ENCODE measurements around the gene HES7. TPM values are rescaled to one million over a fixed set of nuclear protein-coding genes. Genes with fewer than 3 reads are reported as not detected.

The HES7 gene
- total and polyA plus RNA-seq, 4 donors, result not detected

DNA sequence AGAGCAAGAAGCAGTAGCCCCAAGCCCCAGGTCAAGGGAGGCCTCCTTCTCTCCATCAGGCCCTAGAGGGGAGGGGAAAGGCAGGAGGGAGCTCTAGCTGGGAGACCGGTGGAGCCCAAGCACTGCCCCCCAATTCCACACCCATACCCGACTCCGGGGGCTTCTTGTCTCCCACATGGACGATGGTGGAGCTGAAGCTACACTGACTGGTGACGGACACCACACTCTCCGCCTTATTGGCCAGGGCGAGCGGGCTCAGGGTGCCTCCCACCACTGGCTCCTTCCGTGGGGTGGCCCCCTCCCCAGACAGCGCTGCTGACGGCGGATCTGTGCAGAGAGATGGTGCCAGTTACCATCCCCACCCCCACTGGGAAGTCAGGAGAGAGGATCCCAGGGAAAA is 21.9 kb upstream of the HES7 start:
- no peak overlapping the region for H3K4me3 ChIP-seq (ENCODE audit: low read depth in 1 of 3, low read length in 3 of 3)
- H3K27ac ChIP-seq (ENCODE audit: low read depth in 1 of 2, low read length in 2 of 2), result no peak overlapping the region
- 95% methylated on average over 12 of the region's 12 CpGs for WGBS
- no peaks in the 10 kb centered on the region for H3K27me3 ChIP-seq (ENCODE audit: control insufficient read depth in 4 of 4, insufficient read depth in 4 of 4, low read length in 3 of 4)
- no peak for TF ChIP-seq YY1 (IDR thresholded peaks at IDR 0.05)
- TF ChIP-seq, protein P1, sequence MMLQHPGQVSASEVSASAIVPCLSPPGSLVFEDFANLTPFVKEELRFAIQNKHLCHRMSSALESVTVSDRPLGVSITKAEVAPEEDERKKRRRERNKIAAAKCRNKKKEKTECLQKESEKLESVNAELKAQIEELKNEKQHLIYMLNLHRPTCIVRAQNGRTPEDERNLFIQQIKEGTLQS (IDR thresholded peaks at IDR 0.05), result no peak
- TF ChIP-seq RAD21 (IDR thresholded peaks at IDR 0.05), result no peak
- no peak for TF ChIP-seq FOXA2 (IDR thresholded peaks at IDR 0.05)
- no peak for TF ChIP-seq JUND (IDR thresholded peaks at IDR 0.05)
- no peak for TF ChIP-seq HNF4G (IDR thresholded peaks at IDR 0.05)
- TF ChIP-seq SP1 (IDR thresholded peaks at IDR 0.05), result no peak
- TF ChIP-seq TAF1 (conservative IDR thresholded peaks at IDR 0.05), result no peak
- TF ChIP-seq HNF4A (conservative IDR thresholded peaks at IDR 0.05), result no peak
- TF ChIP-seq, protein P2, sequence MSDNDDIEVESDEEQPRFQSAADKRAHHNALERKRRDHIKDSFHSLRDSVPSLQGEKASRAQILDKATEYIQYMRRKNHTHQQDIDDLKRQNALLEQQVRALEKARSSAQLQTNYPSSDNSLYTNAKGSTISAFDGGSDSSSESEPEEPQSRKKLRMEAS (IDR thresholded peaks at IDR 0.05), result no peak
- TF ChIP-seq, protein P3, sequence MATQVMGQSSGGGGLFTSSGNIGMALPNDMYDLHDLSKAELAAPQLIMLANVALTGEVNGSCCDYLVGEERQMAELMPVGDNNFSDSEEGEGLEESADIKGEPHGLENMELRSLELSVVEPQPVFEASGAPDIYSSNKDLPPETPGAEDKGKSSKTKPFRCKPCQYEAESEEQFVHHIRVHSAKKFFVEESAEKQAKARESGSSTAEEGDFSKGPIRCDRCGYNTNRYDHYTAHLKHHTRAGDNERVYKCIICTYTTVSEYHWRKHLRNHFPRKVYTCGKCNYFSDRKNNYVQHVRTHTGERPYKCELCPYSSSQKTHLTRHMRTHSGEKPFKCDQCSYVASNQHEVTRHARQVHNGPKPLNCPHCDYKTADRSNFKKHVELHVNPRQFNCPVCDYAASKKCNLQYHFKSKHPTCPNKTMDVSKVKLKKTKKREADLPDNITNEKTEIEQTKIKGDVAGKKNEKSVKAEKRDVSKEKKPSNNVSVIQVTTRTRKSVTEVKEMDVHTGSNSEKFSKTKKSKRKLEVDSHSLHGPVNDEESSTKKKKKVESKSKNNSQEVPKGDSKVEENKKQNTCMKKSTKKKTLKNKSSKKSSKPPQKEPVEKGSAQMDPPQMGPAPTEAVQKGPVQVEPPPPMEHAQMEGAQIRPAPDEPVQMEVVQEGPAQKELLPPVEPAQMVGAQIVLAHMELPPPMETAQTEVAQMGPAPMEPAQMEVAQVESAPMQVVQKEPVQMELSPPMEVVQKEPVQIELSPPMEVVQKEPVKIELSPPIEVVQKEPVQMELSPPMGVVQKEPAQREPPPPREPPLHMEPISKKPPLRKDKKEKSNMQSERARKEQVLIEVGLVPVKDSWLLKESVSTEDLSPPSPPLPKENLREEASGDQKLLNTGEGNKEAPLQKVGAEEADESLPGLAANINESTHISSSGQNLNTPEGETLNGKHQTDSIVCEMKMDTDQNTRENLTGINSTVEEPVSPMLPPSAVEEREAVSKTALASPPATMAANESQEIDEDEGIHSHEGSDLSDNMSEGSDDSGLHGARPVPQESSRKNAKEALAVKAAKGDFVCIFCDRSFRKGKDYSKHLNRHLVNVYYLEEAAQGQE (IDR thresholded peaks at IDR 0.05), result no peak
- no peak for TF ChIP-seq FOXA1 (IDR thresholded peaks at IDR 0.05)
- TF ChIP-seq RXRA (IDR thresholded peaks at IDR 0.05), result no peak
- no peak for TF ChIP-seq NR2F2 (IDR thresholded peaks at IDR 0.05)
- no peak for TF ChIP-seq EGR1 (IDR thresholded peaks at IDR 0.05; ENCODE audit: low read depth in 2 of 2)
- TF ChIP-seq, protein P4, sequence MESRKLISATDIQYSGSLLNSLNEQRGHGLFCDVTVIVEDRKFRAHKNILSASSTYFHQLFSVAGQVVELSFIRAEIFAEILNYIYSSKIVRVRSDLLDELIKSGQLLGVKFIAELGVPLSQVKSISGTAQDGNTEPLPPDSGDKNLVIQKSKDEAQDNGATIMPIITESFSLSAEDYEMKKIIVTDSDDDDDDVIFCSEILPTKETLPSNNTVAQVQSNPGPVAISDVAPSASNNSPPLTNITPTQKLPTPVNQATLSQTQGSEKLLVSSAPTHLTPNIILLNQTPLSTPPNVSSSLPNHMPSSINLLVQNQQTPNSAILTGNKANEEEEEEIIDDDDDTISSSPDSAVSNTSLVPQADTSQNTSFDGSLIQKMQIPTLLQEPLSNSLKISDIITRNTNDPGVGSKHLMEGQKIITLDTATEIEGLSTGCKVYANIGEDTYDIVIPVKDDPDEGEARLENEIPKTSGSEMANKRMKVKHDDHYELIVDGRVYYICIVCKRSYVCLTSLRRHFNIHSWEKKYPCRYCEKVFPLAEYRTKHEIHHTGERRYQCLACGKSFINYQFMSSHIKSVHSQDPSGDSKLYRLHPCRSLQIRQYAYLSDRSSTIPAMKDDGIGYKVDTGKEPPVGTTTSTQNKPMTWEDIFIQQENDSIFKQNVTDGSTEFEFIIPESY (IDR thresholded peaks at IDR 0.05), result no peak
- TF ChIP-seq, protein P5, sequence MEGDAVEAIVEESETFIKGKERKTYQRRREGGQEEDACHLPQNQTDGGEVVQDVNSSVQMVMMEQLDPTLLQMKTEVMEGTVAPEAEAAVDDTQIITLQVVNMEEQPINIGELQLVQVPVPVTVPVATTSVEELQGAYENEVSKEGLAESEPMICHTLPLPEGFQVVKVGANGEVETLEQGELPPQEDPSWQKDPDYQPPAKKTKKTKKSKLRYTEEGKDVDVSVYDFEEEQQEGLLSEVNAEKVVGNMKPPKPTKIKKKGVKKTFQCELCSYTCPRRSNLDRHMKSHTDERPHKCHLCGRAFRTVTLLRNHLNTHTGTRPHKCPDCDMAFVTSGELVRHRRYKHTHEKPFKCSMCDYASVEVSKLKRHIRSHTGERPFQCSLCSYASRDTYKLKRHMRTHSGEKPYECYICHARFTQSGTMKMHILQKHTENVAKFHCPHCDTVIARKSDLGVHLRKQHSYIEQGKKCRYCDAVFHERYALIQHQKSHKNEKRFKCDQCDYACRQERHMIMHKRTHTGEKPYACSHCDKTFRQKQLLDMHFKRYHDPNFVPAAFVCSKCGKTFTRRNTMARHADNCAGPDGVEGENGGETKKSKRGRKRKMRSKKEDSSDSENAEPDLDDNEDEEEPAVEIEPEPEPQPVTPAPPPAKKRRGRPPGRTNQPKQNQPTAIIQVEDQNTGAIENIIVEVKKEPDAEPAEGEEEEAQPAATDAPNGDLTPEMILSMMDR (IDR thresholded peaks at IDR 0.05; ENCODE audit: low read depth, low read length, missing input control), result no peak
- peaks cover 0 to 6% (median 4%) of the 10 kb centered on the region in 4 donors for H3K4me1 ChIP-seq (ENCODE audit: control insufficient read depth in 4 of 4, insufficient read depth in 4 of 4, low read length in 3 of 4)
- H3K9ac ChIP-seq (ENCODE audit: low read depth in 1 of 2, low read length in 2 of 2), result no peak overlapping the region
- no peaks in the 10 kb centered on the region for H3K9me3 ChIP-seq (ENCODE audit: control insufficient read depth in 4 of 4, low read length in 3 of 4)
- DNase-seq (ENCODE audit: low spot score), result no peak
- peaks cover 55 to 94% (median 82%) of the 10 kb centered on the region in 4 donors for H3K36me3 ChIP-seq (ENCODE audit: control insufficient read depth in 4 of 4, insufficient read depth in 3 of 4, low read depth in 1 of 4, low read length in 3 of 4)
